ENCODE data around the gene MTAP. TPM values are rescaled to one million over a fixed set of nuclear protein-coding genes. Genes with fewer than 3 reads are reported as not detected.

The MTAP gene
- total RNA-seq, 2 experiments from 2014 or later: 62.5 to 68.2 TPM

DNA sequence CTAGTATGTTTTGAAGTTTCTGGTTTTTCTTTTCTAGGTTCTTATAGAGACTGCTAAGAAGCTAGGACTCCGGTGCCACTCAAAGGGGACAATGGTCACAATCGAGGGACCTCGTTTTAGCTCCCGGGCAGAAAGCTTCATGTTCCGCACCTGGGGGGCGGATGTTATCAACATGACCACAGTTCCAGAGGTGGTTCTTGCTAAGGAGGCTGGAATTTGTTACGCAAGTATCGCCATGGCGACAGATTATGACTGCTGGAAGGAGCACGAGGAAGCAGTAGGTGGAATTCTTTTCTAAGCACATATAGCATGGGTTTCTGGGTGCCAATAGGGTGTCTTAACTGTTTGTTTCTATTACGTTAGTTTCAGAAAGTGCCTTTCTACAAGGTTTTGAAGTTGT is 52.2 kb downstream of the MTAP start:
- H3K4me1 Mint-ChIP-seq (ENCODE audit: low read depth): peaks cover 16% of the 10 kb centered on the region
- ATAC-seq: no peak
- no peaks in the 10 kb centered on the region for H3K27me3 Mint-ChIP-seq (ENCODE audit: low read depth)
- H3K4me3 Mint-ChIP-seq: no peak overlapping the region
- DNase-seq: no peak
- H3K9me3 Mint-ChIP-seq (ENCODE audit: insufficient read depth): no peaks in the 10 kb centered on the region
- peaks cover 73% of the 10 kb centered on the region for H3K36me3 Mint-ChIP-seq (ENCODE audit: low read depth)
- H3K27ac Mint-ChIP-seq: no peak overlapping the region
- ChIA-PET POLR2A (no interaction called here), CTCF (no interaction called here)

- DNase-seq (no peak), ATAC-seq (no peak)
- no peaks in the 10 kb centered on the region for H3K27me3 Mint-ChIP-seq (ENCODE audit: low read depth)
- H3K4me1 Mint-ChIP-seq (ENCODE audit: low read depth): peaks cover 16% of the 10 kb centered on the region
- H3K36me3 Mint-ChIP-seq (ENCODE audit: low read depth): peaks cover 69% of the 10 kb centered on the region
- POLR2A ChIA-PET: no interaction called here
- CTCF ChIA-PET: interaction anchor here (1.1 kb wide), 1 partner anchor 79 kb away, joined by 3 read pairs; no protein-coding TSS in a partner anchor
- H3K4me3 Mint-ChIP-seq: no peak overlapping the region
- no peaks in the 10 kb centered on the region for H3K9me3 Mint-ChIP-seq (ENCODE audit: insufficient read depth)
- H3K27ac Mint-ChIP-seq: peak overlapping the region; percentile 14
These were observed 54.1 kb downstream of the MTAP start for GRCh38 chr9:21856301-21857094.

GRCh38 chr9:21862871-21863270 is 60.4 kb downstream of the MTAP start:
- no peak for ATAC-seq
- no peaks in the 10 kb centered on the region for H3K9me3 Mint-ChIP-seq (ENCODE audit: insufficient read depth)
- DNase-seq: no peak
- H3K27me3 Mint-ChIP-seq (ENCODE audit: low read depth): no peaks in the 10 kb centered on the region
- H3K4me1 Mint-ChIP-seq (ENCODE audit: low read depth): no peaks in the 10 kb centered on the region
- no peak overlapping the region for H3K4me3 Mint-ChIP-seq
- CTCF ChIA-PET: no interaction called here
- H3K36me3 Mint-ChIP-seq (ENCODE audit: low read depth): peaks cover 69% of the 10 kb centered on the region
- no peak overlapping the region for H3K27ac Mint-ChIP-seq
- POLR2A ChIA-PET: no interaction called here

DNA sequence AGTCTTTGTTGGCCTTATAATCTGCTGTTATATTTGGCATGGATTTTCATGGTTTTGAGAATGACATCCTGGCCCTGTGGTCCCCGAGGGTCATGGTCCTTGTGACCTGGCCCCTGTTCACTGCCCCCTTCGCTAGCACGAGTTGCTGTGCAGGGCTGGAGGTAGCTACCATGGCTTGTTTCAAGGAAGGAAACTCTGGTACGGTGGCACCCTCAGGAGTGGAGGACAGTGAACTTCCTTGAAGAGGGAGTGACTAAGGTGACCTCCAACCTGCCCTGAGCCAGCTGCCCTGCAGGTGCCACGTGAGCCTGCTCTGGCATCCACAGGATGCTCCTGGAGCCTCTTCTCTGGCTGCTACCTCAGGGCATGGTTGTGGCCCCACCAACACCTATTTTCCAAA is 62.1 kb downstream of the MTAP start:
- no peaks in the 10 kb centered on the region for H3K4me1 Mint-ChIP-seq (ENCODE audit: low read depth)
- DNase-seq (no peak), ATAC-seq (no peak)
- ChIA-PET CTCF (no interaction called here), POLR2A (no interaction called here)
- no peaks in the 10 kb centered on the region for H3K27me3 Mint-ChIP-seq (ENCODE audit: low read depth)
- H3K9me3 Mint-ChIP-seq (ENCODE audit: insufficient read depth): no peaks in the 10 kb centered on the region
- H3K36me3 Mint-ChIP-seq (ENCODE audit: low read depth): peaks cover 54% of the 10 kb centered on the region
- no peak overlapping the region for H3K27ac Mint-ChIP-seq
- no peak overlapping the region for H3K4me3 Mint-ChIP-seq

DNA sequence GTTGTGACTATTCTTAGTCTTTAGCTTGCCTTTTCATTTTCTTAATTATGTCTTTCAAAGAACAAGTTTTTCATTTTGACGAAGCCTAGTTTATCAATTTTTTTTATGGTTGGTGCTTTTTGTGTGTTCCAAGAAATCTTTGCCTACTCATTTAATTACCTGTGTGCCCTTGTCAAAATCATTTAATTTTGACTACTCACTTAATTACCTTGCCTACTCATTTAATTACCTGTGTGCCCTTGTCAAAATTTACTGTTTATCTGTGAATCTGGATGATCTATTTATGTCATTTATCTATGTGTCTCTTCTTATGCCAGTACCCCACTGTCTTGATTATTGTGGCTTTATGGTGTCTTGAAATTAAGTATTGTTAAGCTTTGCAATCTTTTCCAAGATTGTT is 63.9 kb downstream of the MTAP start:
- DNase-seq (no peak), ATAC-seq (no peak)
- no peaks in the 10 kb centered on the region for H3K27me3 Mint-ChIP-seq (ENCODE audit: low read depth)
- no peaks in the 10 kb centered on the region for H3K4me1 Mint-ChIP-seq (ENCODE audit: low read depth)
- H3K9me3 Mint-ChIP-seq (ENCODE audit: insufficient read depth): no peaks in the 10 kb centered on the region
- peaks cover 45% of the 10 kb centered on the region for H3K36me3 Mint-ChIP-seq (ENCODE audit: low read depth)
- H3K27ac Mint-ChIP-seq: no peak overlapping the region
- no peak overlapping the region for H3K4me3 Mint-ChIP-seq
- ChIA-PET POLR2A (no interaction called here), CTCF (interaction anchor here (1.3 to 2.1 kb wide), 2 partner anchors 53 to 142 kb away, joined by 4 read pairs; partner anchors contain the start of gene CDKN2B)

DNA sequence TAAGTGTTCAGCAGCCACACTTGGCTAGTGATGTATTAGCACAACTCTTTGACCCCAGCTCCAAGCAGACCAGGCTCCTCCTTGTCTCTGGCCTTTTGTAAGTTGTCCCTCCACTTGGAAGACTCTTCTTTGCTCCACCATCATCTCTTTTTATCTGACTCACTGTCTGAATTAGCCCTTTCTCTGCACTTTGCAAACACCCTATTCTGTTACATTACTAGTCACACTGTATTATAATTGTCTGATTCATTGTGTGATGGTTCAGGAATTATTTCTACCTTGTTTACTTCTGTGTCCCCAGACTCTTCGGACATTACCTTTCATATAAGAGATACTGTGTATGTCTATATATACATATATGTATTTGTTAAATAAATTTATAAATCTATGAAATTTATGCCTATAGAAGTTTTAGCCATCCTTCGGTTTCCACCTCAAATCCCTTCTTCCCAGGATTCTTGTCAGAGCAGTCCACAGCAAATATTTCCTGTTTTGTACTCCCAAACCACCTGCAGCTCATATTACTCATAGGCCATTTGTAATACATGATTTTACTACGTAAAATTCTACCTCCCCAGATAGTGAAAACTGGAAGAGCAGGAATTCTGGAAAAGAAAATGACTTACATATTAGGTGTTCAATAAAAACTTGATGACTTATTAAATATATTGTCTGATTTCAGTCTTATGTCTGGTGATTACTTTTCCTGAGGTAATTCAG is 69.0 kb downstream of the MTAP start:
- Mint-ChIP-seq H3K4me3 (no peak overlapping the region), H3K27me3 (ENCODE audit: low read depth) (no peaks in the 10 kb centered on the region), H3K27ac (no peak overlapping the region), H3K4me1 (ENCODE audit: low read depth) (no peaks in the 10 kb centered on the region), H3K36me3 (ENCODE audit: low read depth) (peaks cover 36% of the 10 kb centered on the region), H3K9me3 (ENCODE audit: insufficient read depth) (no peaks in the 10 kb centered on the region)
- ATAC-seq: no peak
- CTCF ChIA-PET: interaction anchor here (0.7 kb wide), 1 partner anchor 503 kb away, joined by 3 read pairs; no protein-coding TSS in a partner anchor
- DNase-seq: no peak
- POLR2A ChIA-PET: no interaction called here

GRCh38 chr9:21872696-21873095 is 70.3 kb downstream of the MTAP start:
- ChIA-PET CTCF (no interaction called here), POLR2A (no interaction called here)
- ATAC-seq (no peak), DNase-seq (no peak)
- no peaks in the 10 kb centered on the region for H3K4me1 Mint-ChIP-seq (ENCODE audit: low read depth)
- H3K27me3 Mint-ChIP-seq (ENCODE audit: low read depth): no peaks in the 10 kb centered on the region
- H3K4me3 Mint-ChIP-seq: no peak overlapping the region
- H3K36me3 Mint-ChIP-seq (ENCODE audit: low read depth): peaks cover 45% of the 10 kb centered on the region
- peaks cover 4% of the 10 kb centered on the region for H3K9me3 Mint-ChIP-seq (ENCODE audit: insufficient read depth)
- no peak overlapping the region for H3K27ac Mint-ChIP-seq

- Mint-ChIP-seq H3K4me3 (no peak overlapping the region), H3K4me1 (ENCODE audit: low read depth) (no peaks in the 10 kb centered on the region), H3K27me3 (ENCODE audit: low read depth) (no peaks in the 10 kb centered on the region), H3K36me3 (ENCODE audit: low read depth) (peaks cover 51% of the 10 kb centered on the region), H3K9me3 (ENCODE audit: insufficient read depth) (peaks cover 4% of the 10 kb centered on the region), H3K27ac (no peak overlapping the region)
- no peak for DNase-seq
- ATAC-seq: no peak
- ChIA-PET CTCF (interaction anchor here (0.6 kb wide), 1 partner anchor 112 kb away, joined by 3 read pairs; no protein-coding TSS in a partner anchor), POLR2A (interaction anchor here (0.7 kb wide), 1 partner anchor 46 kb away, joined by 3 read pairs; no protein-coding TSS in a partner anchor)
These were observed 71.2 kb downstream of the MTAP start for GRCh38 chr9:21873540-21874221.

- Mint-ChIP-seq H3K9me3 (ENCODE audit: insufficient read depth) (peaks cover 14% of the 10 kb centered on the region), H3K4me1 (ENCODE audit: low read depth) (no peaks in the 10 kb centered on the region), H3K27ac (no peak overlapping the region), H3K36me3 (ENCODE audit: low read depth) (peaks cover 70% of the 10 kb centered on the region), H3K4me3 (no peak overlapping the region), H3K27me3 (ENCODE audit: low read depth) (no peaks in the 10 kb centered on the region)
- CTCF ChIA-PET: no interaction called here
- ATAC-seq (no peak), DNase-seq (no peak)
- POLR2A ChIA-PET: no interaction called here
These were observed 73.5 kb downstream of the MTAP start for GRCh38 chr9:21875893-21876292.

GRCh38 chr9:21883642-21884041 is 81.2 kb downstream of the MTAP start:
- POLR2A ChIA-PET: no interaction called here
- DNase-seq (peak; percentile 43), ATAC-seq (peak; percentile 64)
- CTCF ChIA-PET: interaction anchor here (0.7 to 1.2 kb wide), 3 partner anchors 22 to 125 kb away, joined by 3 to 7 read pairs (median 3); partner anchors contain the start of gene CDKN2B
- peak overlapping the region; percentile 35 for H3K27ac Mint-ChIP-seq
- H3K36me3 Mint-ChIP-seq (ENCODE audit: low read depth): peaks cover 47% of the 10 kb centered on the region
- no peaks in the 10 kb centered on the region for H3K27me3 Mint-ChIP-seq (ENCODE audit: low read depth)
- H3K4me3 Mint-ChIP-seq: no peak overlapping the region
- H3K4me1 Mint-ChIP-seq (ENCODE audit: low read depth): peaks cover 13% of the 10 kb centered on the region
- peaks cover 15% of the 10 kb centered on the region for H3K9me3 Mint-ChIP-seq (ENCODE audit: insufficient read depth)

- Mint-ChIP-seq H3K36me3 (ENCODE audit: low read depth) (peaks cover 49% of the 10 kb centered on the region), H3K9me3 (ENCODE audit: insufficient read depth) (peaks cover 28% of the 10 kb centered on the region), H3K27me3 (ENCODE audit: low read depth) (no peaks in the 10 kb centered on the region), H3K27ac (no peak overlapping the region), H3K4me1 (ENCODE audit: low read depth) (no peaks in the 10 kb centered on the region), H3K4me3 (no peak overlapping the region)
- ChIA-PET CTCF (no interaction called here), POLR2A (interaction anchor here (0.6 kb wide), 1 partner anchor 88 kb away, joined by 4 read pairs; no protein-coding TSS in a partner anchor)
- ATAC-seq (no peak), DNase-seq (no peak)
These were observed 87.2 kb downstream of the MTAP start for GRCh38 chr9:21889673-21890072.

GRCh38 chr9:21890696-21891095 is 88.3 kb downstream of the MTAP start:
- Mint-ChIP-seq H3K27ac (no peak overlapping the region), H3K4me1 (ENCODE audit: low read depth) (no peaks in the 10 kb centered on the region), H3K4me3 (no peak overlapping the region), H3K27me3 (ENCODE audit: low read depth) (no peaks in the 10 kb centered on the region), H3K36me3 (ENCODE audit: low read depth) (peaks cover 46% of the 10 kb centered on the region), H3K9me3 (ENCODE audit: insufficient read depth) (peaks cover 34% of the 10 kb centered on the region)
- CTCF ChIA-PET: no interaction called here
- no peak for DNase-seq
- no peak for ATAC-seq
- POLR2A ChIA-PET: no interaction called here

Data from activated CD8-positive, alpha-beta T cell treated with anti-CD3 and anti-CD28 coated beads, Interleukin-2, amount 10 ng/mL, durations not matched to agents 7 days and 5 days (primary cell).